Endodermal cell (in vitro differentiated cells): ENCODE data around the gene DSTN. TPM values are rescaled to one million over a fixed set of nuclear protein-coding genes. Genes with fewer than 3 reads are reported as not detected.

Source experiments
- DNase-seq: peaks from one replicate; pipeline ENCODE4 v3.0.0-alpha.2; 2017
- H3K27ac ChIP-seq: 2 replicates; pipeline ENCODE4 v1.5.1; 2013; ENCODE audit warnings: mild to moderate bottlenecking, low read depth, low read length, moderate library complexity
- H3K27me3 ChIP-seq: 2 replicates; pipeline ENCODE4 v1.6.1; 2013; ENCODE audit warnings: mild to moderate bottlenecking, low read length, moderate library complexity; ENCODE audit not compliant: insufficient read depth, control insufficient read depth, poor library complexity, severe bottlenecking
- H3K36me3 ChIP-seq: 2 replicates; pipeline ENCODE4 v1.7.0; 2013; ENCODE audit warnings: mild to moderate bottlenecking, low read length, moderate library complexity; ENCODE audit not compliant: control insufficient read depth, insufficient read depth
- H3K4me1 ChIP-seq: one replicate; pipeline ENCODE4 v1.7.0; 2013; ENCODE audit warnings: low read length; ENCODE audit not compliant: control insufficient read depth, insufficient read depth
- H3K4me3 ChIP-seq: 2 replicates; pipeline ENCODE4 v1.5.1; 2013; ENCODE audit warnings: mild to moderate bottlenecking, low read length, moderate library complexity
- H3K9ac ChIP-seq: 2 replicates; pipeline ENCODE4 v1.6.1; 2013; ENCODE audit warnings: mild to moderate bottlenecking, low read length, moderate library complexity; ENCODE audit not compliant: poor library complexity, severe bottlenecking; ENCODE audit errors: extremely low read depth
- H3K9me3 ChIP-seq: 2 replicates; pipeline ENCODE4 v1.6.1; 2013; ENCODE audit warnings: mild to moderate bottlenecking, low read length, moderate library complexity; ENCODE audit not compliant: control insufficient read depth
- H3K27ac Mint-ChIP-seq: 2 replicates; pipeline ENCODE4 v1.8.0; 2020; ENCODE audit warnings: mixed read lengths
- H3K27me3 Mint-ChIP-seq: 2 replicates; pipeline ENCODE4 v1.8.0; 2021; ENCODE audit warnings: mild to moderate bottlenecking, mixed read lengths; ENCODE audit not compliant: insufficient read depth
- H3K36me3 Mint-ChIP-seq: 2 replicates; pipeline ENCODE4 v1.8.0; 2020; ENCODE audit warnings: low read depth, mixed read lengths
- H3K4me1 Mint-ChIP-seq: 2 replicates; pipeline ENCODE4 v1.8.0; 2020; ENCODE audit warnings: mixed read lengths
- H3K4me3 Mint-ChIP-seq: 2 replicates; pipeline ENCODE4 v1.8.0; 2020; ENCODE audit warnings: mild to moderate bottlenecking, moderate library complexity, mixed read lengths
- H3K9me3 Mint-ChIP-seq: 2 replicates; pipeline ENCODE4 v1.8.0; 2020; ENCODE audit warnings: mild to moderate bottlenecking, mixed read lengths
- WGBS, 2 experiments: methylation state at CpG; one replicate each; pipeline versions ENCODE4 v1.1.5 to v1.1.7; 2013; ENCODE audit warnings: missing lambda C conversion rate in 2 of 2, mixed read lengths in 1 of 2; ENCODE audit not compliant: insufficient coverage in 1 of 2, insufficient read length in 1 of 2; 5-methylcytosine and 5-hydroxymethylcytosine counted together
- total RNA-seq, 2 donors: library from RNA; stranded (reverse); fragmentation: NEBNext Ultra II Directional in 1 of 2; extraction: Animal tissue kit (Norgen Biotek cat#: 25700) in 1 of 2; gene quantifications; 2 replicates in 1 of 2; 3 replicates in 1 of 2; pipeline ENCODE4 v1.2.1, GENCODE V29; 2021
- TF ChIP-seq, protein P1 (sequence below): fragments of 200-600 bp; sonication (generic); conservative IDR thresholded peaks from 2 replicates; pipeline ENCODE4 v1.5.0; 2021; ENCODE audit warnings: antibody characterized with exemption, mild to moderate bottlenecking

Gene DSTN
- total RNA-seq, 2 donors from 2014 or later = 196 to 204 TPM

DNA sequence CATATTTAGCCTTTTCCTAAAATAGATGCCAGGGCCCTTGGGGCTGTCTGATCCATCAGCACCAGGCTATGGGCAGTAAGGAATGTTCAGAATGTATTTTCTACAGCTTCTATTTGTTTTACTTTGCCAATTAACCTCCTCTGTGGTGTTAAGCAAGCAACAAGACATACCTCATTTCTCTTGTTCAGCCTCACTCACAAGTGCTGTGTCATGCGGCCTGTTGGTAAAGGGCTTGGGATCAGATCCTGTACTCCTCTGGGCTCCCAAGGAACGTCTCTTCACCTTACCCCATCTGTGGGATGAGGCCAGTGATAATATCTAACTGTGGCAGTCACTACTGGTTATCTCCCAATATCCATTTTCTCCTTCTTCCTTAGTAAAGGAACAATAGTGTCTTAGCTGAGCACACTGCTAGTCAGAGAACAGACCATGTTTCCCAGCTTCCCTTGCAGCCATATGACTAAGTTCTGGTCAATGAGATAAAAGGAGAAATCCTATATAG lies 7.0 kb upstream of the DSTN start:
- 89% methylated on average over 2 of the region's 2 CpGs; no CpG with 5 or more reads in 1 of the 2 experiments for WGBS, 2 experiments
- Mint-ChIP-seq H3K36me3 (no peaks in the 10 kb centered on the region), H3K27ac (no peak overlapping the region), H3K27me3 (no peaks in the 10 kb centered on the region), H3K4me1 (peaks cover 14% of the 10 kb centered on the region), H3K9me3 (no peaks in the 10 kb centered on the region), H3K4me3 (no peak overlapping the region)
- Histone ChIP-seq H3K36me3 (no peaks in the 10 kb centered on the region), H3K27ac (no peak overlapping the region), H3K9ac (no peak overlapping the region), H3K4me3 (no peak overlapping the region), H3K27me3 (no peaks in the 10 kb centered on the region), H3K4me1 (no peaks in the 10 kb centered on the region), H3K9me3 (no peaks in the 10 kb centered on the region)
- TF ChIP-seq, protein P1, sequence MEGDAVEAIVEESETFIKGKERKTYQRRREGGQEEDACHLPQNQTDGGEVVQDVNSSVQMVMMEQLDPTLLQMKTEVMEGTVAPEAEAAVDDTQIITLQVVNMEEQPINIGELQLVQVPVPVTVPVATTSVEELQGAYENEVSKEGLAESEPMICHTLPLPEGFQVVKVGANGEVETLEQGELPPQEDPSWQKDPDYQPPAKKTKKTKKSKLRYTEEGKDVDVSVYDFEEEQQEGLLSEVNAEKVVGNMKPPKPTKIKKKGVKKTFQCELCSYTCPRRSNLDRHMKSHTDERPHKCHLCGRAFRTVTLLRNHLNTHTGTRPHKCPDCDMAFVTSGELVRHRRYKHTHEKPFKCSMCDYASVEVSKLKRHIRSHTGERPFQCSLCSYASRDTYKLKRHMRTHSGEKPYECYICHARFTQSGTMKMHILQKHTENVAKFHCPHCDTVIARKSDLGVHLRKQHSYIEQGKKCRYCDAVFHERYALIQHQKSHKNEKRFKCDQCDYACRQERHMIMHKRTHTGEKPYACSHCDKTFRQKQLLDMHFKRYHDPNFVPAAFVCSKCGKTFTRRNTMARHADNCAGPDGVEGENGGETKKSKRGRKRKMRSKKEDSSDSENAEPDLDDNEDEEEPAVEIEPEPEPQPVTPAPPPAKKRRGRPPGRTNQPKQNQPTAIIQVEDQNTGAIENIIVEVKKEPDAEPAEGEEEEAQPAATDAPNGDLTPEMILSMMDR = no peak
- no peak for DNase-seq

DNA sequence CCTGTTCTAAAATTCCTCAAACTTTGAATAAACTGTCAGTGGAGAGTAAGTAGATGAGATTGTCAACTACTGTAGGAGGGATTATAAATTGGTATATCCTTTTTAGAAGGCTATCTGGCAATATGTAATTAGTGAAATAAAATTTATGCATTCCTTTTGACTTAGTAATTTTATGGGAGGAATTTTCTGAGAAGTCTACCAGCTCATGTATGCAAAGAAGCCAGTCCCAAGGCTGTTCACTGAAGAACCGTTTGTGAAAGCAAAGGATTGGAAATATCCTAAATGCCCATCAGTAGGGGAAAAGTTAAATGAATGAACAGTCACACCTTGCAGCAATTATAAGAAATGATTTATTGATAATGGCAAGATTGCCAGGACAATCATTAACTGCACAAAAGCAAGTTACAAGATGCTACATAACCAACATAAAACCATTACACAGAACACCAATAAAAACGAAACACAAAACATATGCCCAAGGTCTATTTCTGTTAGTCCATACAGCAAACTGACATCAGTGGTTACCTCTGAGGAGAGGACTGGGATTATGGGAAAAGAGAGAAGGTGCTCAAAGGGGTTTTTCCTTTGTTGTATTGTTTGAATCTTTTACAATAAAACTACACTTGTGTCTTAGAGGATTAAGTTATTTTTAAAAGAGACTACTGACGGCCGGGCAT lies 4.6 kb upstream of the DSTN start:
- Histone ChIP-seq H3K4me3 (no peak overlapping the region), H3K9me3 (no peaks in the 10 kb centered on the region), H3K4me1 (no peaks in the 10 kb centered on the region), H3K27me3 (no peaks in the 10 kb centered on the region), H3K36me3 (no peaks in the 10 kb centered on the region), H3K27ac (no peak overlapping the region), H3K9ac (no peak overlapping the region)
- no peak overlapping the region for H3K27ac Mint-ChIP-seq
- no peaks in the 10 kb centered on the region for H3K9me3 Mint-ChIP-seq
- peaks cover 10% of the 10 kb centered on the region for H3K4me1 Mint-ChIP-seq
- H3K36me3 Mint-ChIP-seq = no peaks in the 10 kb centered on the region
- TF ChIP-seq, protein P1 = no peak
- H3K4me3 Mint-ChIP-seq = no peak overlapping the region
- no peak for DNase-seq
- WGBS, 2 experiments = 81 to 85% methylated on average over 4 of the region's 4 CpGs
- H3K27me3 Mint-ChIP-seq = no peaks in the 10 kb centered on the region

DNA sequence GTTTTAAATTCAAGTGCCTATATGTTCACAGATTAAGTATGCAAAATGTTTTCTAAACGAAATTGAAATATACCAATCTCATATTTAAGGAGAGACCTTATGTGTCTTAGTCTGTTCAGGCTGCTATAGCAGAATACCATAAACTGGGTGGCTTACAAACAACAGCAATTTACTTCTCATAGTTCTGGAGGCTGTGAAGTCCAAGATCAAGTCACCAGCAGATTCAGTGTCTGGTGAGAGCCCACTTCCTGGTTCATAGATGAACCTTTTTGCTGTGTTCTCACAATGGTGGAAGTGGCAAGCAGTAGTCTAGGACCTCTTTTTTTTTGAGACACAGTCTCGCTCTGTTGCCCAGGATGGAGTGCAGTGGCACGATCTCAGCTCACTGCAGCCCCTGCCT lies 3.5 kb upstream of the DSTN start:
- H3K4me3 ChIP-seq = no peak overlapping the region
- WGBS, 2 experiments = 85 to 86% methylated on average over 2 to 3 of the region's 3 CpGs
- no peaks in the 10 kb centered on the region for H3K4me1 ChIP-seq
- H3K9ac ChIP-seq = no peak overlapping the region
- H3K27ac Mint-ChIP-seq = no peak overlapping the region
- no peak overlapping the region for H3K4me3 Mint-ChIP-seq
- no peaks in the 10 kb centered on the region for H3K27me3 Mint-ChIP-seq
- TF ChIP-seq, protein P1 = no peak
- no peaks in the 10 kb centered on the region for H3K36me3 ChIP-seq
- no peaks in the 10 kb centered on the region for H3K36me3 Mint-ChIP-seq
- no peaks in the 10 kb centered on the region for H3K9me3 Mint-ChIP-seq
- H3K9me3 ChIP-seq = no peaks in the 10 kb centered on the region
- no peaks in the 10 kb centered on the region for H3K27me3 ChIP-seq
- H3K27ac ChIP-seq = no peak overlapping the region
- no peak for DNase-seq
- H3K4me1 Mint-ChIP-seq = peaks cover 13% of the 10 kb centered on the region
